Astrocyte (in vitro differentiated cells and primary cell): ENCODE measurements around the gene PARN. TPM values are rescaled to one million over a fixed set of nuclear protein-coding genes. Genes with fewer than 3 reads are reported as not detected.
"Not testable (repeated sequence)": the region's sequence is repeated elsewhere in the genome, so short reads cannot be mapped to it uniquely, and the experiment has no call there.

Experiments
- DNase-seq: peaks from one replicate; pipeline ENCODE4 v3.0.0-alpha.2; 2010; ENCODE audit warnings: low read depth
- FAIRE-seq: peaks from 2 replicates; lab custom pipeline; 2011; peaks lifted over from hg19 to GRCh38; lab: Jason Lieb, UNC
- H2AFZ ChIP-seq: 2 replicates; pipeline ENCODE4 v1.6.0; 2012; ENCODE audit warnings: low read depth, low read length, inconsistent platforms
- H3K27ac ChIP-seq: 2 replicates; pipeline ENCODE4 v1.5.1; 2011; ENCODE audit warnings: low read depth, low read length, inconsistent platforms
- H3K27me3 ChIP-seq: 2 replicates; pipeline ENCODE4 v1.6.0; 2011; ENCODE audit warnings: low read length, inconsistent platforms; ENCODE audit not compliant: insufficient read depth
- H3K36me3 ChIP-seq: 2 replicates; pipeline ENCODE4 v1.5.1; 2011; ENCODE audit warnings: low read length, inconsistent platforms; ENCODE audit not compliant: insufficient read depth
- H3K4me1 ChIP-seq: 2 replicates; pipeline ENCODE4 v1.5.1; 2011; ENCODE audit warnings: low read length, inconsistent platforms; ENCODE audit not compliant: insufficient read depth
- H3K4me2 ChIP-seq: 2 replicates; pipeline ENCODE4 v1.6.0; 2012; ENCODE audit warnings: low read length, inconsistent platforms
- H3K4me3 ChIP-seq: 2 replicates; pipeline ENCODE4 v1.5.1; 2011; ENCODE audit warnings: low read depth, mild to moderate bottlenecking, low read length, inconsistent platforms; ENCODE audit not compliant: insufficient read depth
- H3K79me2 ChIP-seq: 2 replicates; pipeline ENCODE4 v1.6.0; 2012; ENCODE audit warnings: mild to moderate bottlenecking, low read length, inconsistent platforms; ENCODE audit not compliant: insufficient read depth
- H3K9ac ChIP-seq: 2 replicates; pipeline ENCODE4 v1.6.0; 2012; ENCODE audit warnings: mild to moderate bottlenecking, low read length, inconsistent platforms
- H3K9me3 ChIP-seq: 2 replicates; pipeline ENCODE4 v1.5.1; 2012; ENCODE audit warnings: low read depth, mild to moderate bottlenecking, low read length, inconsistent platforms; ENCODE audit not compliant: insufficient read depth
- H4K20me1 ChIP-seq: 2 replicates; pipeline ENCODE4 v1.6.0; 2012; ENCODE audit warnings: low read length, inconsistent platforms; ENCODE audit not compliant: insufficient read depth
- H3K27ac Mint-ChIP-seq: one replicate; pipeline ENCODE4 v1.8.0; 2021; ENCODE audit warnings: mild to moderate bottlenecking, mixed read lengths; ENCODE audit not compliant: unreplicated experiment
- H3K27me3 Mint-ChIP-seq: one replicate; pipeline ENCODE4 v1.8.0; 2021; ENCODE audit warnings: low read depth, mixed read lengths; ENCODE audit not compliant: unreplicated experiment
- H3K36me3 Mint-ChIP-seq: one replicate; pipeline ENCODE4 v1.8.0; 2021; ENCODE audit warnings: low read depth, mixed read lengths; ENCODE audit not compliant: unreplicated experiment
- H3K4me1 Mint-ChIP-seq: one replicate; pipeline ENCODE4 v1.8.0; 2021; ENCODE audit warnings: low read depth, mixed read lengths; ENCODE audit not compliant: unreplicated experiment
- H3K4me3 Mint-ChIP-seq: one replicate; pipeline ENCODE4 v1.8.0; 2021; ENCODE audit warnings: mild to moderate bottlenecking, moderate library complexity, mixed read lengths; ENCODE audit not compliant: unreplicated experiment
- H3K9me3 Mint-ChIP-seq: one replicate; pipeline ENCODE4 v1.8.0; 2021; ENCODE audit warnings: mild to moderate bottlenecking, mixed read lengths; ENCODE audit not compliant: unreplicated experiment
- EZH2 ChIP-seq: IDR thresholded peaks from 2 replicates; pipeline ENCODE4 v1.6.1; 2012; ENCODE audit warnings: mild to moderate bottlenecking, low read length, inconsistent platforms; ENCODE audit not compliant: insufficient read depth
- total RNA-seq: library from RNA; stranded (reverse); gene quantifications from 2 replicates; pipeline ENCODE4 v1.2.1, GENCODE V29; 2021
- TF ChIP-seq, protein P1 (sequence below): IDR thresholded peaks from 2 replicates; pipeline ENCODE4 v1.5.1; 2011; ENCODE audit warnings: low read depth, mild to moderate bottlenecking, inconsistent platforms, low read length, moderate library complexity; ENCODE audit not compliant: insufficient read depth

Gene PARN
- total RNA-seq, 1 donor from 2014 or later = 26.1 TPM

DNA sequence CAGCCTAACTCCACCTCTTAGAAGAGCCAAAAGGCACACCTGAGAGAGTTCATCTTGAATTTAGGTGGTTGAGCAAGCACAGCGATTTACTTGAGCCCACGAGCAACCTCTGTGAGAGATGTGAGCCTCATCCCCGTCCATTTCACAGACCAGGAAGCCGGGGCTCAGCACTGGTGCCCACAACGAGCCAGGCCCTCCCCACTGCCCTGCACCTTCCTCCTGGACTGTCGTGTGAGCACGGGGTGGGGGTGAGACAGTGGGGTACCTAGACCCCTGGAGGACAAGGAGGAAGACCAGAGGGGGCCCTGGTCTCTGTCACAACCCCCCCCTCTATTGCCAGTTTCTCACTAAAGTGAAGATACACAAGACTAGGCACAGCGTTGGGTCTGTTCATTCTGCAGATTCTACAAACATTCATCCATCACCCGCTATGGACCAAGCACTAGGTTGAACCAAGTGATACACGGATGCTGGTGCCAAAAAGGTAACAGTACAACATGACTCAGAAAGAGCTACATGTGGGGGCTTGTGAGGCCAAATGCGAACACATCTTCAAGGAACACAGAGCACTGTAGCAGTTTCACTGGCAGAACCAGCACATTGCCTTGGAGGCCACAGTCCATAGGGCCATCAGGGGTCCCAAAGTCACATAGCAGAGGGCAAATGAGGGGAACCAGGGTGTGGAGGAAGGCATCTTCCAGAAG, 231.9 kb downstream of the PARN start:
- no peak for TF ChIP-seq EZH2
- TF ChIP-seq, protein P1, sequence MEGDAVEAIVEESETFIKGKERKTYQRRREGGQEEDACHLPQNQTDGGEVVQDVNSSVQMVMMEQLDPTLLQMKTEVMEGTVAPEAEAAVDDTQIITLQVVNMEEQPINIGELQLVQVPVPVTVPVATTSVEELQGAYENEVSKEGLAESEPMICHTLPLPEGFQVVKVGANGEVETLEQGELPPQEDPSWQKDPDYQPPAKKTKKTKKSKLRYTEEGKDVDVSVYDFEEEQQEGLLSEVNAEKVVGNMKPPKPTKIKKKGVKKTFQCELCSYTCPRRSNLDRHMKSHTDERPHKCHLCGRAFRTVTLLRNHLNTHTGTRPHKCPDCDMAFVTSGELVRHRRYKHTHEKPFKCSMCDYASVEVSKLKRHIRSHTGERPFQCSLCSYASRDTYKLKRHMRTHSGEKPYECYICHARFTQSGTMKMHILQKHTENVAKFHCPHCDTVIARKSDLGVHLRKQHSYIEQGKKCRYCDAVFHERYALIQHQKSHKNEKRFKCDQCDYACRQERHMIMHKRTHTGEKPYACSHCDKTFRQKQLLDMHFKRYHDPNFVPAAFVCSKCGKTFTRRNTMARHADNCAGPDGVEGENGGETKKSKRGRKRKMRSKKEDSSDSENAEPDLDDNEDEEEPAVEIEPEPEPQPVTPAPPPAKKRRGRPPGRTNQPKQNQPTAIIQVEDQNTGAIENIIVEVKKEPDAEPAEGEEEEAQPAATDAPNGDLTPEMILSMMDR = no peak
- no peak overlapping the region for H3K4me3 Mint-ChIP-seq
- peak overlapping the region; percentile 34 for H3K27ac Mint-ChIP-seq
- no peak for FAIRE-seq
- no peak for DNase-seq
- Histone ChIP-seq H3K4me1 (peaks cover 21% of the 10 kb centered on the region), H3K9ac (no peak overlapping the region), H3K4me2 (no peak overlapping the region), H3K4me3 (no peak overlapping the region), H4K20me1 (no peaks in the 10 kb centered on the region), H3K79me2 (no peaks in the 10 kb centered on the region), H3K27ac (no peak overlapping the region), H2AFZ (no peak overlapping the region), H3K27me3 (no peaks in the 10 kb centered on the region), H3K9me3 (no peaks in the 10 kb centered on the region), H3K36me3 (no peaks in the 10 kb centered on the region)
- peaks cover 6% of the 10 kb centered on the region for H3K36me3 Mint-ChIP-seq
- H3K27me3 Mint-ChIP-seq = no peaks in the 10 kb centered on the region
- H3K9me3 Mint-ChIP-seq = no peaks in the 10 kb centered on the region
- H3K4me1 Mint-ChIP-seq = peaks cover 27% of the 10 kb centered on the region

- H4K20me1 ChIP-seq, FAIRE-seq, H3K27ac ChIP-seq, H3K79me2 ChIP-seq, H3K9ac ChIP-seq, H3K27ac Mint-ChIP-seq, H3K4me2 ChIP-seq, H3K9me3 Mint-ChIP-seq, H2AFZ ChIP-seq, H3K27me3 ChIP-seq, H3K4me3 ChIP-seq, H3K27me3 Mint-ChIP-seq, H3K36me3 ChIP-seq, H3K4me3 Mint-ChIP-seq, H3K9me3 ChIP-seq, H3K36me3 Mint-ChIP-seq: not testable (repeated sequence)
- H3K4me1 Mint-ChIP-seq = peaks cover 23% of the 10 kb centered on the region
- DNase-seq = peak; percentile 38
- peaks cover 17% of the 10 kb centered on the region for H3K4me1 ChIP-seq
Measured at GRCh38 chr16:14395710-14396304, 234.3 kb downstream of the PARN start.

DNA sequence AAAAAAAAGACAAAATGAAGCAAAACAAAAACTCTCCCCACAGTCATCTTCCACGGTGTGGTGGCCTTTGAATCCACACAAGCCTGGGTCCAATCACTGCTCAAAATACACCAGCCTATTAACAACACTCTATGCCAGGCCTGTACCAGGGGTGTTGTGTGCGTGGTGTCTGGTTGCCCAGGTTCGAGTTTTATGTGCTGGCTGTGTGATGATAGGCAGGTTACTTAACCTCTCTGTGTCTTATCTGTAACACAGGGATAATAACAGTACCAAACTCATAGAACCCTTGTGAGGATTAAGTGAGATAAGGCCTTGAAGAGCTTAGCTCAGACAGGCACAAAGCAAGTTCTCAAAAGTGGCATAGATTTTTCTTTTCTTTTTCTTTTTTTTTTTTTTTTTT, 235.2 kb downstream of the PARN start:
- H3K27me3 ChIP-seq = no peaks in the 10 kb centered on the region
- TF ChIP-seq, protein P1 = no peak
- no peak for TF ChIP-seq EZH2
- Mint-ChIP-seq H3K27me3 (no peaks in the 10 kb centered on the region), H3K9me3 (no peaks in the 10 kb centered on the region), H3K4me1 (peaks cover 15% of the 10 kb centered on the region), H3K36me3 (peaks cover 2% of the 10 kb centered on the region), H3K4me3 (no peak overlapping the region), H3K27ac (no peak overlapping the region)
- H4K20me1 ChIP-seq = no peaks in the 10 kb centered on the region
- H3K4me2 ChIP-seq = no peak overlapping the region
- DNase-seq (no peak), FAIRE-seq (no peak)
- no peaks in the 10 kb centered on the region for H3K9me3 ChIP-seq
- H3K27ac ChIP-seq = no peak overlapping the region
- H3K4me3 ChIP-seq = no peak overlapping the region
- no peak overlapping the region for H3K9ac ChIP-seq
- no peaks in the 10 kb centered on the region for H3K36me3 ChIP-seq
- H2AFZ ChIP-seq = no peak overlapping the region
- no peaks in the 10 kb centered on the region for H3K79me2 ChIP-seq
- H3K4me1 ChIP-seq = peaks cover 8% of the 10 kb centered on the region
